H1 (cell line): ENCODE data around the gene RIPOR3. TPM values are rescaled to one million over a fixed set of nuclear protein-coding genes. Genes with fewer than 3 reads are reported as not detected.

Source experiments
- CTCF ChIA-PET: fragments of 300-600 bp; sonication (Branson Sonifier 250); formaldehyde crosslinking; loops from one replicate; lab custom pipeline; 2021; ENCODE audit not compliant: partially characterized antibody; lab: Charles Lee
- POLR2A ChIA-PET: fragments of 300-600 bp; sonication (Branson Sonifier 250); formaldehyde crosslinking; loops from one replicate; lab custom pipeline; 2021; ENCODE audit warnings: inconsistent platforms; ENCODE audit not compliant: partially characterized antibody; lab: Charles Lee
- DNase-seq, 2 experiments: peaks; one replicate each; pipeline versions ENCODE4 v3.0.0 to v3.0.0-alpha.2; 2010 to 2022; ENCODE audit warnings: low spot score in 2 of 2, low read depth in 1 of 2, mixed read lengths in 1 of 2
- FAIRE-seq: peaks from 2 replicates; lab custom pipeline; 2011; peaks lifted over from hg19 to GRCh38; lab: Jason Lieb, UNC
- H2AFZ ChIP-seq: 2 replicates; pipeline ENCODE4 v1.8.1; 2012; ENCODE audit warnings: low read length, inconsistent platforms
- H2AK5ac ChIP-seq: 2 replicates; pipeline ENCODE4 v1.6.1; 2013; ENCODE audit warnings: low read depth, low read length
- H2BK120ac ChIP-seq: replicated peaks from 2 replicates; pipeline ENCODE3; 2013; ENCODE audit warnings: low read depth, low read length, inconsistent platforms
- H2BK12ac ChIP-seq: 2 replicates; pipeline ENCODE4 v1.6.1; 2013; ENCODE audit warnings: low read depth, low read length
- H2BK15ac ChIP-seq: 2 replicates; pipeline ENCODE4 v1.6.1; 2013; ENCODE audit warnings: low read length
- H2BK20ac ChIP-seq: 2 replicates; pipeline ENCODE4 v1.6.1; 2013; ENCODE audit warnings: low read length
- H2BK5ac ChIP-seq: 2 replicates; pipeline ENCODE4 v1.6.1; 2013; ENCODE audit warnings: low read depth, low read length
- H3K14ac ChIP-seq: 2 replicates; pipeline ENCODE4 v1.6.1; 2013; ENCODE audit warnings: inconsistent platforms; ENCODE audit not compliant: insufficient read length
- H3K18ac ChIP-seq: 2 replicates; pipeline ENCODE4 v1.6.1; 2013; ENCODE audit warnings: low read length; ENCODE audit errors: extremely low read depth
- H3K23ac ChIP-seq: 2 replicates; pipeline ENCODE4 v1.6.1; 2013; ENCODE audit warnings: inconsistent platforms; ENCODE audit not compliant: insufficient read length
- H3K23me2 ChIP-seq: 2 replicates; pipeline ENCODE4 v1.6.1; 2013; ENCODE audit warnings: low read depth, low read length
- H3K27ac ChIP-seq: 2 replicates; pipeline ENCODE4 v1.6.1; 2011; ENCODE audit warnings: low read depth, low read length, inconsistent platforms
- H3K27me3 ChIP-seq, 4 experiments: replicated peaks in 1 of 4; 1 replicate in 1 of 4; 2 replicates in 3 of 4; pipeline versions ENCODE4 v1.6.1 to v1.8.1; 2011 to 2013; ENCODE audit warnings: low read length in 3 of 4, mild to moderate bottlenecking in 3 of 4, inconsistent platforms in 2 of 4, mixed read lengths in 2 of 4, moderate library complexity in 1 of 4; ENCODE audit not compliant: control insufficient read depth in 3 of 4, insufficient read depth in 3 of 4; ENCODE audit errors: extremely low read depth in 1 of 4
- H3K36me3 ChIP-seq, 4 experiments: 2 replicates each; pipeline versions ENCODE4 v1.6.1 to v1.8.1; 2011 to 2013; ENCODE audit warnings: mild to moderate bottlenecking in 4 of 4, low read length in 3 of 4, moderate library complexity in 2 of 4, control low read depth in 1 of 4, inconsistent platforms in 1 of 4; ENCODE audit not compliant: insufficient read depth in 4 of 4, control insufficient read depth in 2 of 4
- H3K4ac ChIP-seq: replicated peaks from 2 replicates; pipeline ENCODE3; 2013; ENCODE audit warnings: low read length, low read depth, mixed read lengths, inconsistent platforms; ENCODE audit not compliant: insufficient read length
- H3K4me1 ChIP-seq, 4 experiments: replicated peaks in 1 of 4; 1 replicate in 1 of 4; 2 replicates in 3 of 4; pipeline versions ENCODE4 v1.6.1 to v1.8.1; 2011 to 2013; ENCODE audit warnings: low read length in 3 of 4, inconsistent platforms in 2 of 4, mixed read lengths in 1 of 4; ENCODE audit not compliant: insufficient read depth in 4 of 4, control insufficient read depth in 3 of 4
- H3K4me2 ChIP-seq, 2 experiments: 2 replicates each; pipeline versions ENCODE4 v1.6.1 to v1.8.1; 2011 to 2013; ENCODE audit warnings: low read depth in 2 of 2, low read length in 2 of 2, control low read depth in 1 of 2, inconsistent platforms in 1 of 2, mild to moderate bottlenecking in 1 of 2; ENCODE audit not compliant: insufficient read depth in 1 of 2
- H3K4me3 ChIP-seq, 4 experiments: fragments of 200-600, 300-600 bp in 1 of 4; sonication (generic), shearing (Covaris generic), sonication (Bioruptor Twin) in 1 of 4; 2 replicates each; pipeline versions ENCODE4 v1.5.1 to v1.8.1; 2011 to 2016; ENCODE audit warnings: low read length in 4 of 4, low read depth in 3 of 4, control low read depth in 2 of 4, inconsistent platforms in 2 of 4, mild to moderate bottlenecking in 2 of 4, mixed read lengths in 1 of 4, moderate library complexity in 1 of 4; ENCODE audit not compliant: insufficient read depth in 2 of 4; ENCODE audit errors: extremely low read depth in 1 of 4
- H3K56ac ChIP-seq: replicated peaks from 2 replicates; pipeline ENCODE3; 2013; ENCODE audit warnings: low read depth, mild to moderate bottlenecking, mixed read lengths, low read length, inconsistent platforms; ENCODE audit not compliant: insufficient read length
- H3K79me1 ChIP-seq: 2 replicates; pipeline ENCODE4 v1.6.1; 2013; ENCODE audit warnings: low read depth, low read length, control low read depth
- H3K79me2 ChIP-seq, 2 experiments: 2 replicates each; pipeline versions ENCODE4 v1.6.1 to v1.8.1; 2012 to 2013; ENCODE audit warnings: low read length in 2 of 2, mild to moderate bottlenecking in 2 of 2, inconsistent platforms in 1 of 2; ENCODE audit not compliant: insufficient read depth in 2 of 2, control insufficient read depth in 1 of 2
- H3K9ac ChIP-seq, 4 experiments: replicated peaks in 1 of 4; 1 replicate in 1 of 4; 2 replicates in 3 of 4; pipeline versions ENCODE4 v1.6.1 to v1.8.1; 2011 to 2013; ENCODE audit warnings: low read depth in 3 of 4, low read length in 3 of 4, control low read depth in 2 of 4, mild to moderate bottlenecking in 2 of 4, moderate library complexity in 2 of 4, inconsistent platforms in 1 of 4; ENCODE audit errors: extremely low read depth in 1 of 4
- H3K9me3 ChIP-seq, 2 experiments: 2 replicates each; pipeline versions ENCODE4 v1.6.1 to v1.8.1; 2012 to 2013; ENCODE audit warnings: mild to moderate bottlenecking in 2 of 2, moderate library complexity in 2 of 2, control low read depth in 1 of 2, inconsistent platforms in 1 of 2, low read depth in 1 of 2, low read length in 1 of 2, mixed read lengths in 1 of 2; ENCODE audit not compliant: insufficient read depth in 2 of 2
- H4K20me1 ChIP-seq, 2 experiments: replicated peaks in 1 of 2; 2 replicates each; pipeline versions ENCODE3 to v1.8.1; 2011 to 2013; ENCODE audit warnings: inconsistent platforms in 2 of 2, low read length in 2 of 2, mild to moderate bottlenecking in 1 of 2; ENCODE audit not compliant: insufficient read depth in 2 of 2, control insufficient read depth in 1 of 2
- H4K5ac ChIP-seq: 2 replicates; pipeline ENCODE4 v1.6.1; 2013; ENCODE audit warnings: low read length, low read depth, mixed read lengths, inconsistent platforms; ENCODE audit not compliant: insufficient read length
- H4K8ac ChIP-seq: 2 replicates; pipeline ENCODE4 v1.8.0; 2013; ENCODE audit warnings: mild to moderate bottlenecking, moderate library complexity, low read length, inconsistent platforms; ENCODE audit not compliant: insufficient read depth; ENCODE audit errors: extremely low read depth
- H4K91ac ChIP-seq: replicated peaks from 2 replicates; pipeline ENCODE3; 2013; ENCODE audit warnings: low read length, mixed read lengths, inconsistent platforms; ENCODE audit not compliant: insufficient read length
- ATF2 ChIP-seq: IDR thresholded peaks from 2 replicates; pipeline ENCODE4 v1.6.1; 2012; ENCODE audit warnings: low read length, inconsistent platforms
- CREB1 ChIP-seq: IDR thresholded peaks from 2 replicates; pipeline ENCODE4 v1.6.1; 2012; ENCODE audit warnings: inconsistent platforms
- KDM4A ChIP-seq: IDR thresholded peaks from one replicate; pipeline ENCODE4 v1.7.1; 2012; ENCODE audit warnings: low read depth, mild to moderate bottlenecking, moderate library complexity, low read length, inconsistent platforms; ENCODE audit not compliant: severe bottlenecking
- KDM5A ChIP-seq: fragments of 200-600 bp; IDR thresholded peaks from 2 replicates; pipeline ENCODE4 v1.7.1; 2012; ENCODE audit warnings: mild to moderate bottlenecking, low read length, inconsistent platforms, mixed read lengths
- RAD21 ChIP-seq, 2 experiments: IDR thresholded peaks in 1 of 2; conservative IDR thresholded peaks in 1 of 2; 2 replicates each; pipeline ENCODE4 v1.6.1; 2011; ENCODE audit warnings: low read depth in 2 of 2, low read length in 2 of 2, improper control_type of control experiment in 1 of 2, inconsistent platforms in 1 of 2, mild to moderate bottlenecking in 1 of 2, moderate library complexity in 1 of 2
- SP4 ChIP-seq: IDR thresholded peaks from 2 replicates; pipeline ENCODE4 v1.6.1; 2012; ENCODE audit warnings: low read length, inconsistent platforms
- TEAD4 ChIP-seq: IDR thresholded peaks from 2 replicates; pipeline ENCODE4 v1.6.1; 2012; ENCODE audit warnings: low read depth, low read length, inconsistent platforms, mixed read lengths
- WGBS, 2 experiments: shearing (Covaris generic) in 1 of 2; methylation state at CpG; one replicate each; pipeline versions ENCODE4 v1.1.6 to v1.1.7; 2013 to 2015; ENCODE audit warnings: low lambda C conversion rate in 2 of 2, mixed read lengths in 2 of 2, inconsistent platforms in 1 of 2, low coverage in 1 of 2, missing lambda C conversion rate in 1 of 2; ENCODE audit not compliant: insufficient replicate concordance in 2 of 2, insufficient coverage in 1 of 2, insufficient read length in 1 of 2; ENCODE audit errors: extremely low coverage in 1 of 2, missing lambda C conversion rate in 1 of 2; 5-methylcytosine and 5-hydroxymethylcytosine counted together
- polyA plus RNA-seq, 7 experiments: library from polyadenylated mRNA; depleted of rRNA in 3 of 7; stranded (reverse) in 5 of 7; unstranded in 2 of 7; fragments of >200 nt in 5 of 7; fragments of 200-250 nt in 2 of 7; gene quantifications; 1 replicate in 5 of 7; 2 replicates in 1 of 7; 4 replicates in 1 of 7; pipeline versions ENCODE4 v1.2.1 to v1.2.3, GENCODE V29; 2011 to 2013; ENCODE audit warnings: missing spikeins in 2 of 7, mixed read lengths in 2 of 7
- total RNA-seq: library from RNA; stranded (reverse); fragmentation: NEBNext Ultra II Directional; extraction: Animal tissue kit (Norgen Biotek cat#: 25700); gene quantifications from 2 replicates; pipeline ENCODE4 v1.2.1, GENCODE V29; 2021

Gene RIPOR3
- total and polyA plus RNA-seq, 2 of the 8 experiments (the other 6 are each of a cell fraction or from before 2014, with no cell fraction given), result 3.6 to 4.5 TPM

- no peaks in the 10 kb centered on the region for H3K9me3 ChIP-seq
- H3K79me2 ChIP-seq, result no peaks in the 10 kb centered on the region
- DNase-seq (no peak), FAIRE-seq (no peak)
- no peak overlapping the region; the same call in 1 of the 2 replicates for H3K27ac ChIP-seq
- H3K4me2 ChIP-seq, result no peak overlapping the region
- no peaks in the 10 kb centered on the region for H3K36me3 ChIP-seq
- no peak overlapping the region for H2BK120ac ChIP-seq
- H2BK20ac ChIP-seq, result peak overlapping the region; percentile 69; the same call in 1 of the 2 replicates
- H4K8ac ChIP-seq, result no peak overlapping the region; the same call in 1 of the 2 replicates
- H3K23ac ChIP-seq, result no peak overlapping the region
- no peak overlapping the region for H2AK5ac ChIP-seq
- no peak overlapping the region for H3K56ac ChIP-seq
- H2AFZ ChIP-seq, result no peak overlapping the region
- peaks cover 6% of the 10 kb centered on the region; the same call in 1 of the 2 replicates for H3K23me2 ChIP-seq
- no peak overlapping the region for H2BK12ac ChIP-seq
- peaks cover 0 to 3% (median 0%) of the 10 kb centered on the region in 4 experiments; a peak in 1 of 7 replicates for H3K4me1 ChIP-seq
- no peak overlapping the region for H4K5ac ChIP-seq
- no peak overlapping the region for H2BK15ac ChIP-seq
- ChIA-PET CTCF (interaction anchor here (2.0 to 12.4 kb wide), 2 partner anchors 44 to 78 kb away, joined by 5 to 92 read pairs; no protein-coding TSS in a partner anchor), POLR2A (interaction anchor here (1.2 kb wide), 1 partner anchor 21 kb away, joined by 3 read pairs; the partner anchor contains the start of gene RIPOR3)
- H2BK5ac ChIP-seq, result no peak overlapping the region
- no peak overlapping the region for H3K18ac ChIP-seq
- no peak overlapping the region for H3K4me3 ChIP-seq
- WGBS, 2 experiments, result 88% methylated on average over 9 of the region's 12 CpGs; no CpG with 5 or more reads in 1 of the 2 experiments
- no peak overlapping the region for H3K9ac ChIP-seq
- peaks cover 0 to 7% of the 10 kb centered on the region in 2 experiments for H4K20me1 ChIP-seq
- H3K27me3 ChIP-seq, result no peaks in the 10 kb centered on the region
- no peak overlapping the region for H3K14ac ChIP-seq
- H3K4ac ChIP-seq, result no peak overlapping the region
- 0 out of 2 replicates have a peak, but pooled peaks cover 3% of the 10 kb centered on the region for H3K79me1 ChIP-seq
- no peak for TF ChIP-seq ATF2
- TF ChIP-seq KDM5A, result no peak
- TF ChIP-seq TEAD4, result no peak
- TF ChIP-seq RAD21 (IDR thresholded peaks at IDR 0.05 in 1 of 2, conservative IDR thresholded peaks at IDR 0.05 in 1 of 2; ENCODE audit: low read depth in 2 of 2, low read length in 2 of 2), result peak; percentile 21 to 25; a peak in 2 of 4 replicates
- TF ChIP-seq SP4, result no peak
- TF ChIP-seq KDM4A, result no peak
- no peak for TF ChIP-seq CREB1
- no peak overlapping the region for H4K91ac ChIP-seq
Measured at GRCh38 chr20:50670126-50670862, 21.0 kb downstream of the RIPOR3 start.
